GM18873 (cell line): ENCODE measurements around the gene ZNF101.
"Not testable (repeated sequence)": the region's sequence is repeated elsewhere in the genome, so short reads cannot be mapped to it uniquely, and the experiment has no call there.

Experiments
- ATAC-seq: cut with Tn5 transposase; IDR thresholded peaks from one replicate; pipeline ENCODE4 v1.9.1; 2021; ENCODE audit warnings: mild to moderate bottlenecking, moderate library complexity, moderate number of reproducible peaks; ENCODE audit not compliant: unreplicated experiment, low FRiP score

ZNF101 gene

DNA sequence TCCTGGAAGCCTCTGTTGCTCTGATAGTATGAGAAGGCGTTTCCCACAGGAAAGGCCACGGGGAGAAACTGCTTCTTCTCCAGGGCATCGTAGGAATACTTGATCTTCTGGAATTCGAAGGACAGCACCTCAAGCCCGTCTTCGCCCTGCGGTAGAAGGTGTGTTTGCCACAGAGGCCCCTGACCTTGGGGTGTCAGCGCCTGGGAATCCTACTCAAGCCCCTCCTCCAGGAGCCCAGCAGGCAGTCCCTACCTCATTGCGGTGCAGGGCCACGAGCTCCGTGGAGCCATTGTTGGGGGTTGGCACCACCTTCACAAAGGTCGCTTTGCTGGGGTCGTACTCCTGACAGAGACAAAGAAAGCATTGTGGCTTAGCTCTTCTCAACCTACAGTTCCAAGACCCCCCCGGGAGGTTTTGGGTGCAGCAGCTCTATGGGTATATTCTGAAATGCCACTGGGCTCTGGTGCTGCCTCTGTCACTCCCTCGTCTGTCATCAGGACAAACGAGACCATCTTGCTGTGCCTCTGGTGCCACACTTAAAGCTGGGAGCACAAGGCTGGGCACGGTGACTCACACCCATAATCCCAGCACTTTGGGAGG, 8.9 kb upstream of the ZNF101 start:
- no peak for ATAC-seq

GRCh38 chr19:19661141-19661674, 7.4 kb upstream of the ZNF101 start:
- ATAC-seq = no peak

GRCh38 chr19:19661675-19662251, 6.9 kb upstream of the ZNF101 start:
- no peak for ATAC-seq

GRCh38 chr19:19662344-19662743, 6.3 kb upstream of the ZNF101 start:
- no peak for ATAC-seq

- no peak for ATAC-seq
These were observed 5.8 kb upstream of the ZNF101 start for GRCh38 chr19:19662871-19663255.

- peak; percentile 71 for ATAC-seq
These were observed 5.2 kb upstream of the ZNF101 start, which contains the start of gene ATP13A1 for GRCh38 chr19:19663256-19664120. ATP13A1 (minus strand) TSS chr19:19663676; CDS start chr19:19663666, 10 bp downstream.

- ATAC-seq = not testable (repeated sequence)
These were observed 3.2 kb upstream of the ZNF101 start for GRCh38 chr19:19665420-19665948.

GRCh38 chr19:19670070-19670551, 1.5 kb downstream of the ZNF101 start:
- ATAC-seq = no peak

DNA sequence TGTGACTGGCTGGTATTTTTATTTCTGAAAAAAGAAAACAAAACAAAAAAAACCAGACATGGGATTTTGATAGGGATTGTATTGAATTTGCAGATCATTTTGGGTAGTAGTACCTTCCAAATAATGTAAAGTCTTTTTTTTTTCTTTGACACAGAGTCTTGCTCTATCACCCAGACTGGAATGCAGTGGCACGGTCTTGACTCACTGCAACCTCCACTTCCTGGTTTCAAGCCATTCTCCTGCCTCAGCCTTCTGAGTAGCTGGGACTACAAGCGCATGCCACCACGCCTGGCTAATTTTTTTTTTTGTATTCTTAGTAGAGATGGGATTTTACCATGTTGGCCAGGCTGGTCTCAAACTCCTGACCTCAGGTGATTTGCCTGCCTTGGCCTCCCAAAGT, 4.2 kb downstream of the ZNF101 start:
- no peak for ATAC-seq

- ATAC-seq = no peak
These were observed 5.7 kb downstream of the ZNF101 start for GRCh38 chr19:19674315-19674714.

GRCh38 chr19:19677579-19677978, 8.9 kb downstream of the ZNF101 start:
- no peak for ATAC-seq

DNA sequence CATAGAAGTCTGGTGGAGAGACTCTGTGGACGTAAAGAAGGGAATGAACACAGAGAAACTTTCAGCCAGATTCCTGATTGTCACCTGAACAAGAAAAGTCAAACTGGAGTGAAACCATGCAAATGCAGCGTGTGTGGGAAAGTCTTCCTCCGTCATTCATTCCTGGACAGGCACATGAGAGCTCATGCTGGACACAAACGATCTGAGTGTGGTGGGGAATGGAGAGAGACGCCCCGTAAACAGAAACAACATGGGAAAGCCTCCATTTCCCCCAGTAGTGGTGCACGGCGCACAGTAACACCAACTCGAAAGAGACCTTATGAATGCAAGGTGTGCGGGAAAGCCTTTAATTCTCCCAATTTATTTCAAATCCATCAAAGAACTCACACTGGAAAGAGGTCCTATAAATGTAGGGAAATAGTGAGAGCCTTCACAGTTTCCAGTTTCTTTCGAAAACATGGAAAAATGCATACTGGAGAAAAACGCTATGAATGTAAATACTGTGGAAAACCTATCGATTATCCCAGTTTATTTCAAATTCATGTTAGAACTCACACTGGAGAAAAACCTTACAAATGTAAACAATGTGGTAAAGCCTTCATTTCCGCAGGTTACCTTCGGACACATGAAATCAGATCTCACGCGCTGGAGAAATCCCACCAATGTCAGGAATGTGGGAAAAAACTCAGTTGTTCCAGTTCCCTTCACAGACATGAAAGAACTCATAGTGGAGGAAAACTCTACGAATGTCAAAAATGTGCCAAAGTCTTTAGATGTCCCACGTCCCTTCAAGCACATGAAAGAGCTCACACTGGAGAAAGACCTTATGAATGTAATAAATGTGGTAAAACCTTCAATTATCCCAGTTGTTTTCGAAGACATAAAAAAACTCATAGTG, 10.8 kb downstream of the ZNF101 start:
- no peak for ATAC-seq

DNA sequence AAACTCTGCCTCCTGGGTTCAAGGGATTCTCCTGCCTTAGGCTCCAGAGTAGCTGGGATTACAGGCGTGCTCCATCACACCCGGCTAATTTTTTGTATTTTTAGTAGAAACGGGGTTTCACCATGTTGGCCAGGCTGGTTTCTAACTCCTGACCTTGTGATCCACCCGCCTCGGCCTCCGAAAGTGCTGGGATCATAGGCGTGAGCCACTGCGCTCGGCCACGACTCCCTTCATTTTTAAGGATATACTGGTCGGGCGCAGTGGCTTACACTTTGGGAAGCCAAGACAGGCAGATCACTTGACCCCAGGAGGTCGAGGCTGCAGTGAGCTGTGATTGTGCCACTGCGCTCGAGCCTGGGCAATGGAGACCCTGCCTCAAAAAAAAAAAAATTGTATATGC, 17.5 kb downstream of the ZNF101 start:
- not testable (repeated sequence) for ATAC-seq

DNA sequence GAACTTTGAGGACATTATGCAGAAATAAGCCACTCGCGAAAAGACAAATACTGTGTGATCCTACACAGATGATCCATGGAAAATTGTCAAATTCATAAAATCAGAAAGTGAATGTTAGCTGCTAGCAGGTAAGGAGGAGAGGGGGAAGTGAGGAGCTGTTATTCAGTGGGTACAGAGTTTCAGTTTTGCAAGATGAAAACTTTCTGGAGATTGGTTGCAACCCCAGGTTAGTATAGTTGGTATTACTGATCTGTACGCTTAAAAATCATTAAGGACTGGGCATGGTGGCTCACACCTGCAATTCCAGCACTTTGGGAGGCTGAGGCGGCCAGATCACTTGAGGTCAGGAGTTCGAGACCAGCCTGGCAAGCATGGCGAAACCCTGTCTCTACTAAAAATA, 17.9 kb downstream of the ZNF101 start:
- no peak for ATAC-seq

GRCh38 chr19:19687090-19687489, 18.5 kb downstream of the ZNF101 start:
- ATAC-seq = no peak

DNA sequence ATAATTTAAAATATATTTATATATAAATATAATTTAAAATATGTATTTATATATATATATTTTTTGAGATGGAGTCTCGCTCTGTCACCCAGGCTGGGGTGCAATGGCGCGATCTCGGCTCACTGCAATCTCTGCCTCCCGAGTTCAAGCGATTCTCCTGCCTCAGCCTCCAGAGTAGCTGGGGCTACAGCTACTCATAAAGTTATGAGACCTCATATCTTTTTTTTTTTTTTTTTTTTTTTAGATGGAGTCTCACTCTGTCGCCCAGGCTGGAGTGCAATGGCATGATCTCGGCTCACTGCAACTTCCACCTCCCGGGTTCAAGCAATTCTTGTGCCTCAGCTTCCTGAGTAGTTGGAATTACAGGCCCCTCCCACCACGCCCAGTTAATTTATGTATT, 20.4 kb downstream of the ZNF101 start:
- not testable (repeated sequence) for ATAC-seq

- ATAC-seq = no peak
These were observed 23.0 kb downstream of the ZNF101 start for GRCh38 chr19:19691683-19692082.

DNA sequence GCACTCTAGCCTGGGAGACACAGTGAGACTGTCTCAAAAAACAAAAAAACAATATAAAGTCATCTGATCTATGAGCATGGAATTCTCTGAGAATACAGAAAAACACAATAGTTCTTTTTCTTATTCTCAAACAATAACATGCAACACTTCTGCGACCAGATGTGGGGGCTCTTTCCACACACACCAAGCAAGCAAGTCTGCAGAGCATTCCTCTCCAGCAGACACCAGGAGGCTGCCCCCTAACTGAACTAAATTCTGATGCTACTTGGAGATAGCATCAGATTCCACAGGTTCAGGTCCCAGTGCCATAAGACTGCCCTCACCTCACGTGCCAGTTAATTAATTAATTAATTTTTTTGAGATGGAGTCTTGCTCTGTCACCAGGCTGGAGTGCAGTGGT, 27.7 kb downstream of the ZNF101 start:
- no peak for ATAC-seq

DNA sequence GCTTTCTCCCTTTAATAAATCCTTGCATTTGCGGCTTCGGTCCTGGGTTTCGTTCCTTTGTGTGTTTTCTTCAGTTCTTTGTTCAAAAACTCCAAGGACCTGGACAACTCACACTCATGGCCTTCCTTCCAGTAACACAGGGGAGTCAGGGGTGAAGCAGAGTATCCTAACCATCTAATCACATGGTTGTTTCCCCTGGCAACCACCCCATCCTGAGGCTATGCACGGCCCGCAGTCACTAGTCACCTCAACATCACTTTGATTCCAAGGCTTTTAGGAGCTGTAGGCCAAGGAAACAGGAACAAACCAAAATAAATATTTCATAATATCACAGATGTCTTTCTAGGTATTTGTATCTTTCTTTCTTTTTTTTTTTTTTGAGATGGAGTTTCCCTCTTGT, 28.9 kb downstream of the ZNF101 start:
- no peak for ATAC-seq

- not testable (repeated sequence) for ATAC-seq
These were observed 31.9 kb downstream of the ZNF101 start for GRCh38 chr19:19700493-19700892.
